T-helper 2 cell treated with Interferon-gamma antibody and Interleukin-4, amounts not matched to agents 5 μg/mL and 100 μg/mL, for 36 hours (primary cell): ENCODE results near the gene KRT84.
"Not testable (repeated sequence)": the region's sequence is repeated elsewhere in the genome, so short reads cannot be mapped to it uniquely, and the experiment has no call there.

ENCODE experiments used
- DNase-seq: peaks from one replicate; pipeline ENCODE4 v3.0.0; 2021; ENCODE audit warnings: low spot score
- H3K27ac Mint-ChIP-seq: one replicate; pipeline ENCODE4 v1.8.0; 2021; ENCODE audit warnings: mild to moderate bottlenecking, mixed read lengths
- H3K27me3 Mint-ChIP-seq: one replicate; pipeline ENCODE4 v1.8.0; 2021; ENCODE audit warnings: low read depth, mixed read lengths
- H3K36me3 Mint-ChIP-seq: one replicate; pipeline ENCODE4 v1.8.0; 2021; ENCODE audit warnings: low read depth, mixed read lengths
- H3K4me1 Mint-ChIP-seq: one replicate; pipeline ENCODE4 v1.8.0; 2021; ENCODE audit warnings: low read depth, mixed read lengths
- H3K4me3 Mint-ChIP-seq: one replicate; pipeline ENCODE4 v1.8.0; 2022; ENCODE audit warnings: mild to moderate bottlenecking, moderate library complexity, mixed read lengths
- H3K9me3 Mint-ChIP-seq: one replicate; pipeline ENCODE4 v1.8.0; 2021; ENCODE audit warnings: mixed read lengths

KRT84 gene

DNA sequence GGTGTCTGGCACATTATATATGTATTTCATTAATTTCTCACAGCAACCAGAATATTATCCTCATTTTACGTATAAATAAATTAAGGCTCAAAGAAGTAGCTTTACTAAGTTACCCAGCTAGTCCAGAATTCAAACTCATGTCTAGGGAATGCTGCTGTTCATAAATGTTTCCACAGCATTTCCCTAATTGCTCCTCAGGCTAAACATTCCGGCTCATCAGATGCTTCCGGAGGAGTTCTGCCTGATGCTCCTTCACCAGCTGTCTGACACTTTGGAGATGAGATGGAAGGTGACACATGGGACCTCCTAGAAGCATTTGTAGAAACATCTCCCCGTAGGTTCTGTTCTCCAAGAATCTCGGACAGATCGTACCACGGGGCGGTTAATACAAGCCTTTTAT, 30.3 kb downstream of the KRT84 start:
- no peaks in the 10 kb centered on the region for H3K36me3 Mint-ChIP-seq
- H3K9me3 Mint-ChIP-seq, result no peaks in the 10 kb centered on the region
- no peak overlapping the region for H3K4me3 Mint-ChIP-seq
- H3K4me1 Mint-ChIP-seq, result peaks cover 12% of the 10 kb centered on the region
- no peak overlapping the region for H3K27ac Mint-ChIP-seq
- DNase-seq, result no peak
- H3K27me3 Mint-ChIP-seq, result peaks cover 15% of the 10 kb centered on the region

GRCh38 chr12:52354200-52354599, 31.3 kb downstream of the KRT84 start:
- DNase-seq, result no peak
- Mint-ChIP-seq H3K4me3 (no peak overlapping the region), H3K27ac (no peak overlapping the region), H3K36me3 (no peaks in the 10 kb centered on the region), H3K9me3 (no peaks in the 10 kb centered on the region), H3K4me1 (peaks cover 10% of the 10 kb centered on the region), H3K27me3 (peaks cover 16% of the 10 kb centered on the region)

DNA sequence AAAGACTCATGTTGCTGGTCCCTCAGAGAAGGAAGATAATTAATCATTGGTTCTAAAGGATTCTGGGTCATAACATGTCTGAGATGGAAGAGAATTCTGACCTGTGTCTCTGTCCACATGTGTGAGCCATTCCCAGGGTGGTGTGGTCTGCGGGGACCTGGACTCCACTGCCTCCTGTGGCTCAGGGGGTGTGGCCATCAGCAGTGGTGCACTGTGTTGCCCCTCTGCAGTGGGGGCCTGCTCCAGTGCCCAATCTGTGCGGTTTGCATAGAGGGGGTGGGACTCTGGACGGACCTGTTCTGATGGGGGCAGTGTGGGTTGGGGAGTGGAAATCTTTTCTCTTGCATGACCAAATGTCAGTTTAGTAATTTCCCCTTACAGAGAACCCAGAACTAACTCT, 31.7 kb downstream of the KRT84 start:
- no peak overlapping the region for H3K27ac Mint-ChIP-seq
- H3K9me3 Mint-ChIP-seq, result no peaks in the 10 kb centered on the region
- H3K4me3 Mint-ChIP-seq, result no peak overlapping the region

GRCh38 chr12:52352951-52353350, 32.5 kb downstream of the KRT84 start:
- no peak overlapping the region for H3K27ac Mint-ChIP-seq
- peaks cover 3% of the 10 kb centered on the region for H3K4me1 Mint-ChIP-seq
- no peak overlapping the region for H3K4me3 Mint-ChIP-seq

More for the DNA sequence above, 31.7 kb downstream of the KRT84 start:
- DNase-seq, result no peak
- Mint-ChIP-seq H3K27me3 (peaks cover 17% of the 10 kb centered on the region), H3K36me3 (no peaks in the 10 kb centered on the region), H3K4me1 (peaks cover 8% of the 10 kb centered on the region)

DNA sequence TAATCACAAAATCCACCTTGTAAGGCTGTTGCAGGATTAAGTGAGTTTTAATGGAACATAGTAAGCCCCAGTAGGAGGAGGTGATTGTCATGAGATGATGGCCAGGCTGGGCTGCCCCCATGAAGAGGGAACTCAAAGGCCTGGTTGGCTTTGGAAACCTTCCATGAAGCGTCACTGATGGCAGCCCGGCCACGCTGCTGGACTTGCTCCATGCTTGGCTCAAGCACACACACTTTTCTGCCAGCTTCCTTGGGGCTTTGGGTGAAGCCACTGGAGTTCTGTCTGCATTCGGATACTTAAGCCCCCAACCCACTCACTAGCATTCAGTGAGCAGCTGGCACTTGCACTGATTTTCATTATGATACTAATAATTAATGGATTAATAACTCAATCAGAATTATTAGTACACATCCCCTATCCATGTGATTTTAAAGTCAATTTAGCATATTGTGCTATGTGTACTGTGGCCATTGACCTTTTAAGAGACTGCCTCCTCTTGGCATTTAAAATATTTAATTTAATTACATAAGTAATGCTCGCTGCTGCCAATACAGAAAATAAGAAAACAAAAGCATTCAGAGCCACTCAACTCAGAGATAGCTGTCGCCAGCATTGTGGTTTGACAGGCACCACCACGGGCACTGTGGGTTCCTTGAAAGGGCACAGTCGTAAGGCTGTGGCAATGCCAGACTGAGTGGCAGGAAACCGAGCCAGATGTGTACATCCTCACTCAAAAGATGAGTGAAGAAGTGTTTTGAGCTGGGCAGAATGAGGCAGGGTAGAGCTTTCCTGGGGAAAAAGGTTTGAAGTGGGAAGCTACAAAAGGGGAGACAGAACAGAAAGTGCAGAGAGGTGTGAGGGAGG, 34.0 kb downstream of the KRT84 start:
- Mint-ChIP-seq H3K4me1 (peaks cover 3% of the 10 kb centered on the region), H3K9me3 (no peaks in the 10 kb centered on the region), H3K4me3 (no peak overlapping the region), H3K27me3 (peaks cover 17% of the 10 kb centered on the region), H3K36me3 (no peaks in the 10 kb centered on the region), H3K27ac (no peak overlapping the region)
- no peak for DNase-seq

More at GRCh38 chr12:52352951-52353350, 32.5 kb downstream of the KRT84 start:
- Mint-ChIP-seq H3K9me3 (no peaks in the 10 kb centered on the region), H3K36me3 (no peaks in the 10 kb centered on the region), H3K27me3 (peaks cover 17% of the 10 kb centered on the region)
- DNase-seq, result no peak

DNA sequence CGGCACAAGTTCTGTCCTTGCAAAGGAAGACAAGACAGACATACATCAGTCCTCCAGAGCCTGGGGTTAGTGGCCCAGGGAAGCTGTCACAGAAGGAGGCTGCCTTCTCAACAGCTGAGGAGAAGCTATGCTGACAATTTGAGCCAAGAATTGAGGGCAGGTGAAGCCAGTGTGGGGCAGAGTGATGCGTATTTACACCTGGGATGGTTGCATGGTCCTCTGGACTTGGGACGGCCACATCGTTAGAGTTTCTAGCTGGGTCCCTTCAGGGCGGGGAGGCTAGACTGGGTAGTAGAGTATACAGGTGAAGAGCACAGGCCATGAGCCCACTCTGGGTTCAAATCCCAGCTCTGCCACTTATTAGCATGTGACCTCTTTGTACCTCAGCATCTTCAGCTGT, 34.7 kb downstream of the KRT84 start:
- DNase-seq, result no peak
- H3K36me3 Mint-ChIP-seq, result no peaks in the 10 kb centered on the region
- peaks cover 3% of the 10 kb centered on the region for H3K4me1 Mint-ChIP-seq
- H3K9me3 Mint-ChIP-seq, result no peaks in the 10 kb centered on the region
- H3K4me3 Mint-ChIP-seq, result no peak overlapping the region
- no peak overlapping the region for H3K27ac Mint-ChIP-seq
- H3K27me3 Mint-ChIP-seq, result peaks cover 17% of the 10 kb centered on the region

- DNase-seq, result no peak
- Mint-ChIP-seq H3K9me3 (no peaks in the 10 kb centered on the region), H3K36me3 (no peaks in the 10 kb centered on the region), H3K27ac (no peak overlapping the region), H3K4me1 (peaks cover 3% of the 10 kb centered on the region), H3K4me3 (no peak overlapping the region), H3K27me3 (peaks cover 17% of the 10 kb centered on the region)
Observed at GRCh38 chr12:52350021-52350620, 35.3 kb downstream of the KRT84 start.

DNA sequence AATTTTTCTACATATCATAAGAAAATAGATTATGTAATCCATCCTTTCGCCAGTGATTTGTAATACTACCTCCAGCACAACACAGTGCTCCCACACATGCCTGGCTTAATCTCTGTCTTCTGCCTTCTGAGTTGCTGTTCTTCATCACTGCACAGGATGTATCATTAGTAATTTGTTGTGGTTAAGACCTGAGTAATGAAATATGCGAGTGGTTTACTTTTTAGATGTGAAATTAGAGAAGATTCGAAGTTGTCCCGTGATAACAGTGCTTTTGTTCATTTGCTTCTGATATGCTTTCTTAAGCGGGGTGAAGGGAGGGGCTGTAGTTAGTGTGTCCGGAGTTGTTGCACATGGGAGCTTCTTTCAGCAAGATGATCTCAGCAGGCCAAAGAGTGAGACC, 36.3 kb downstream of the KRT84 start:
- Mint-ChIP-seq H3K9me3 (no peaks in the 10 kb centered on the region), H3K4me1 (peaks cover 3% of the 10 kb centered on the region)

DNA sequence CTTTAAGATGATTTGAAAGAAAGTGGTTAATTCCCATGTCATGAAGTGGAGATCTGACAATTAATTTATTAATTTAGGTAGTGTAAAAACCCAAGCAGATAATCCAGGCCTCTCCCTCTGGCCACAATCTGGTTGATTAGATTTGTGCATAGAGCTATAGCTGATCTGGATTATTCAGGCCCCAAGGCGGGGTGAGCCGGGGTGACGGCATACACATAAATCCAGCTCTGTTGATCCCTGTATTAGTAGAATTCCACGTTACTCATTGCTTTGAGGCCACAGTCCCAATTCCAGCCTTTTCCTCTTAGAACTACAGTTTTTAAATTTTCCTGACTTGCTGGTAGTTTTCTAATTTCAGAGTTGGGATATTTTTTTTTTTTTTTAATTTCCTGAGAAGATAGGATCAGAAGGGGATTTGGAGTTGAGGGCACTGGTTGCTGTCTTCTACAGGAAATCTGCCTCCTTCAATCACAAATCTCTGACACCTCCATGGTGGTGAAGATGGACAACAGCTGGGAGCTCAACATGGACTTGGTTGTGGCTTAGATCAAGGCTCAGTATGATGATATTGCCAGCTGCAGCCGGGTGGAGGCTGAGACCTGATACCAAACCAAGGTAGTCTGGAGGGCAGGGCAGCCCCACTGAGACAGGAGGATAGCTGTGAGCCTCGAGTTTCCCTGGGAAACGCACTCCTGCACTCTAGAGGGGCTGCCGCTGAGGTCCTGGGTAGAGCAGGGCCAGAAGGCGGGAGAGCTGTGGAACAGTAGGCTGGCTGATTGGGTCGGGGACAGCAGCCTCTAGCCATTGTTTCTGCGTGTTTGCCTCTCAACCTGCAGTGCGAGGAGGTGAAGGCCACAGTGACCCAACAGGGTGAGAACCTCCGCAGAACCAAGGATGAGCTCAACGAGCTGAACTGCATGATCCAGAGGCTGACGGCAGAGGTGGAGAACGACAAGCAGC, 37.6 kb downstream of the KRT84 start:
- peaks cover 12% of the 10 kb centered on the region for H3K27me3 Mint-ChIP-seq

More for the DNA sequence above, 36.3 kb downstream of the KRT84 start:
- no peak for DNase-seq
- no peak overlapping the region for H3K27ac Mint-ChIP-seq
- H3K27me3 Mint-ChIP-seq, result peaks cover 17% of the 10 kb centered on the region
- H3K4me3 Mint-ChIP-seq, result no peak overlapping the region
- no peaks in the 10 kb centered on the region for H3K36me3 Mint-ChIP-seq

DNA sequence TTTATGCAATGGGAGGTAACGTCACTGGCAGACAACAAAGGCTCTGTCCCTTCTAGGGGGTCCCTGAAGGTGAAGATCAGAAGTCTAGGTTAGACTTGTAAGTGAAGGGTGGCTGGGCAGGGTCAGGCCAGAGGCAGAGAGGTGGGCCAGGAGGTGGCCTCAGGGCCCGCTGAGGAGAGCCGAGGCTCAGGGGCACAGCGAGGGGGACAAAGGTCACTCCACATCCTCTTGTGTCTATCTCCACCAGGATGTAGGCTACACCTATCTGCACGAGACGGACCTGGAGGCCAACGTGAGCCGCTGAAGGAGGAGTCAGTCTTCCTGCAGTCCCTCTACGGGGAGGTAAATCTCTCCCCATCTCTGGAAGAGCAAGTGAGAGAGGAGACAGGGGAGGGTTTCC, 38.4 kb downstream of the KRT84 start:
- Mint-ChIP-seq H3K4me1 (peaks cover 3% of the 10 kb centered on the region), H3K36me3 (no peaks in the 10 kb centered on the region)

More for the DNA sequence above, 37.6 kb downstream of the KRT84 start:
- no peak for DNase-seq
- Mint-ChIP-seq H3K36me3 (no peaks in the 10 kb centered on the region), H3K9me3 (no peaks in the 10 kb centered on the region), H3K4me1 (peaks cover 3% of the 10 kb centered on the region), H3K4me3 (no peak overlapping the region), H3K27ac (no peak overlapping the region)

DNA sequence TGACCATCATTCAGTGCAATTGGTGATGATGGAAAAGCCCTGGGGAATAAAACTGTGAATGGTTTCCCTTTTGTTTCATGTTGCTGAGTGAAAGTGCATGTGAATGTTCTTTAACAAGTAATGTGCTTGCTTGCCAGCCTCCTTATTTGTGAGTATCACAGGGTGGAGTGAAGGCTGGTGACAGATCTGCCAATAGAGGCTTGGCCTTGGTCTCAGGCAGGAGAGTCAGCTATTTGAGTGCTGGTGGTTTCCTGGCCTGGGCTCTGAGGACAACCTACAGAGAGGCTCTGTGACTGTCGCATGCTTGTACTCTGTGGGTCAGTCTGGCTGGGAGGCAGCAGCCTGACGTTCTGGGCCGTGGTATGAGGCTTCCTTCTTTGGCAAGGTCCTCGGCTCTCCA, 38.9 kb downstream of the KRT84 start:
- no peaks in the 10 kb centered on the region for H3K36me3 Mint-ChIP-seq
- no peak overlapping the region for H3K4me3 Mint-ChIP-seq
- H3K4me1 Mint-ChIP-seq, result peaks cover under 1% of the 10 kb centered on the region
- DNase-seq, result no peak
- H3K9me3 Mint-ChIP-seq, result no peaks in the 10 kb centered on the region
- H3K27me3 Mint-ChIP-seq, result peaks cover 5% of the 10 kb centered on the region
- no peak overlapping the region for H3K27ac Mint-ChIP-seq

More for the DNA sequence above, 38.4 kb downstream of the KRT84 start:
- no peak overlapping the region for H3K4me3 Mint-ChIP-seq
- H3K27me3 Mint-ChIP-seq, result peaks cover 8% of the 10 kb centered on the region
- no peak overlapping the region for H3K27ac Mint-ChIP-seq
- no peaks in the 10 kb centered on the region for H3K9me3 Mint-ChIP-seq
- DNase-seq, result no peak

DNA sequence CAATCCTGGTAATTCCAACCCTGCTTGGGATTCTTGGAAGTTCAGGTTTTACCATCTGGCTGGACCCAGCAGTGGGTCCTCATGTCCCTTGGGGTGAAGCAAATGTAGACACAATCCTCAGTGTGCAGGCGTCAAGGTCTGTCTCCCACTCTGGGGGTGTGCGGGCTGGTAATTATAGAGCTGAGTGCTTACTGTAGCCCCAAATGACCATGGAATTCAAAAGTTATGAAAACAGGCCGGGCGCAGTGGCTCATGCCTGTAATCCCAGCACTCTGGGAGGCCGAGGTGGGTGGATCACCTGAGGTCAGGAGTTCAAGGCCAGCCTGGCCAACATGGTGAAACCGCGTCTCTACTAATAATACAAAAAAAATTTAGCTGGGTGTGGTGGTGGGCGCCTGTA, 40.4 kb downstream of the KRT84 start:
- H3K9me3 Mint-ChIP-seq, H3K4me3 Mint-ChIP-seq, DNase-seq, H3K27me3 Mint-ChIP-seq, H3K4me1 Mint-ChIP-seq, H3K36me3 Mint-ChIP-seq, H3K27ac Mint-ChIP-seq: not testable (repeated sequence)

- Mint-ChIP-seq H3K36me3 (no peaks in the 10 kb centered on the region), H3K4me3 (no peak overlapping the region), H3K4me1 (no peaks in the 10 kb centered on the region), H3K27me3 (peaks cover 3% of the 10 kb centered on the region), H3K9me3 (no peaks in the 10 kb centered on the region), H3K27ac (no peak overlapping the region)
- DNase-seq, result no peak
Observed at GRCh38 chr12:52344111-52344510, 41.3 kb downstream of the KRT84 start.

DNA sequence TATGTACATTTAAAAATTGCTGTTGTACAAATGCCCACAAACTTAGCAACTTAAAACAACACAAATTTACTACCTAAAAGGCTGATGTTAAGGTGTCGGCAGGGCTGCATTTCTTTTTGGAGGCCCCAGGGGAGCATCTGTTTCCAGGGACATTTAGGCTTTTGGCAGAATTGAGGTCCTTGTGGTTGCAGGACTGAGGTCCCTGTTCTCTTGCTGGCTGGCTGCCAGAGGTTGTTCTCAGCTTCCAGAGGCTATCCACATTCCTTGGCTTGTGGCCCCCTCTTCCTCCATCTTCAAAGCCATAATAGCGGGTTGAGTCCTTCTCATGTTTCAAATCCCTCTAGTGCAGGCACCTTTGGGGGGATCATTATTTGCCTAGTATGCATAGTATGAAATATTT, 41.9 kb downstream of the KRT84 start:
- H3K36me3 Mint-ChIP-seq, result no peaks in the 10 kb centered on the region
- no peak overlapping the region for H3K4me3 Mint-ChIP-seq
- no peaks in the 10 kb centered on the region for H3K4me1 Mint-ChIP-seq
- no peak for DNase-seq
- H3K27me3 Mint-ChIP-seq, result peaks cover 3% of the 10 kb centered on the region
- H3K27ac Mint-ChIP-seq, result no peak overlapping the region
- H3K9me3 Mint-ChIP-seq, result no peaks in the 10 kb centered on the region
